AG09319 (cell line): ENCODE results near the gene NFU1.

ENCODE experiments used
- DNase-seq: peaks from one replicate; pipeline ENCODE4 v3.0.0-alpha.2; 2010; ENCODE audit warnings: low read depth; ENCODE audit errors: extremely low read depth
- CTCF ChIP-seq: IDR thresholded peaks from 2 replicates; pipeline ENCODE4 v1.5.1; 2011; ENCODE audit warnings: low read depth, mild to moderate bottlenecking, inconsistent platforms, low read length, moderate library complexity

NFU1 gene

GRCh38 chr2:69462780-69463179 is 25.5 kb upstream of the NFU1 start:
- no peak for TF ChIP-seq CTCF
- no peak for DNase-seq

- TF ChIP-seq CTCF = no peak
- DNase-seq = no peak
Observed at GRCh38 chr2:69461404-69461803, 24.2 kb upstream of the NFU1 start.

- TF ChIP-seq CTCF = no peak
- no peak for DNase-seq
Observed at GRCh38 chr2:69459936-69460335, 22.7 kb upstream of the NFU1 start.

GRCh38 chr2:69456950-69457445 is 19.8 kb upstream of the NFU1 start:
- TF ChIP-seq CTCF = no peak
- DNase-seq = no peak

GRCh38 chr2:69456154-69456553 is 18.9 kb upstream of the NFU1 start:
- TF ChIP-seq CTCF = no peak
- no peak for DNase-seq

GRCh38 chr2:69454976-69455375 is 17.7 kb upstream of the NFU1 start:
- TF ChIP-seq CTCF = no peak
- DNase-seq = no peak

- TF ChIP-seq CTCF = no peak
- DNase-seq = no peak
Observed at GRCh38 chr2:69453475-69454129, 16.4 kb upstream of the NFU1 start.
